Heart right ventricle (tissue), 16 donors: Measurements from ENCODE around the gene CDC42SE2. TPM values are rescaled to one million over a fixed set of nuclear protein-coding genes. Genes with fewer than 3 reads are reported as not detected.
A peak's percentile ranks its signal among the peaks of the same experiment; 100 is the strongest.

ENCODE experiments used
- ATAC-seq, 8 donors: fragments of 200-7000 bp; cut with Tn5 transposase; one replicate each; pipeline ENCODE4 v1.9.1; 2020; ENCODE audit warnings: mild to moderate bottlenecking in 8 of 8, moderate library complexity in 8 of 8, moderate number of reproducible peaks in 1 of 8
- DNase-seq, 2 donors: peaks; one replicate each; pipeline ENCODE4 v3.0.0-alpha.2; 2020
- H3K27ac ChIP-seq, 10 donors: fragments of 200-600 bp; sonication (generic) in 2 of 10; one replicate each; pipeline versions ENCODE4 v1.5.0 to v1.8.0; 2020 to 2022; ENCODE audit warnings: mild to moderate bottlenecking in 3 of 10
- H3K27me3 ChIP-seq, 7 donors: fragments of 200-600 bp; one replicate each; pipeline ENCODE4 v1.8.0; 2021 to 2022; ENCODE audit warnings: mild to moderate bottlenecking in 2 of 7
- H3K36me3 ChIP-seq, 9 donors: fragments of 200-600 bp; sonication (generic) in 1 of 9; one replicate each; pipeline versions ENCODE4 v1.5.0 to v1.8.0; 2020 to 2022; ENCODE audit warnings: mild to moderate bottlenecking in 2 of 9
- H3K4me1 ChIP-seq, 9 donors: fragments of 200-600 bp; sonication (generic) in 1 of 9; one replicate each; pipeline versions ENCODE4 v1.5.0 to v1.8.0; 2020 to 2022; ENCODE audit warnings: mild to moderate bottlenecking in 4 of 9
- H3K4me3 ChIP-seq, 10 donors: fragments of 200-600 bp; sonication (generic) in 2 of 10; one replicate each; pipeline versions ENCODE4 v1.5.0 to v1.8.0; 2020 to 2022; ENCODE audit warnings: mild to moderate bottlenecking in 7 of 10, moderate library complexity in 2 of 10
- H3K9me3 ChIP-seq, 11 donors: fragments of 200-600 bp in 10 of 11; sonication (generic) in 2 of 11; one replicate each; pipeline versions ENCODE4 v1.5.0 to v1.8.0; 2013 to 2022; ENCODE audit warnings: mild to moderate bottlenecking in 2 of 11, control low read depth in 1 of 11, moderate library complexity in 1 of 11
- CTCF ChIP-seq, 9 donors: fragments of 200-600 bp; sonication (generic) in 2 of 9; IDR thresholded peaks; one replicate each; pipeline versions ENCODE4 v1.5.0 to v1.8.0; 2021 to 2022; ENCODE audit warnings: antibody characterized with exemption in 9 of 9, mild to moderate bottlenecking in 5 of 9, moderate library complexity in 1 of 9
- WGBS, 2 donors: extraction: QIAGEN DNeasy Blood & Tissue Kit; methylation state at CpG; one replicate each; pipeline ENCODE4 v1.1.7; 2013; ENCODE audit warnings: inconsistent platforms in 1 of 2; 5-methylcytosine and 5-hydroxymethylcytosine counted together
- intact Hi-C, 10 donors: fragments of 100-400 bp; cut with DNase I; formaldehyde crosslinking; loops; one replicate each; pipeline versions ENCODE4 v1.11.1 to v1.14.2; 2022
- polyA plus RNA-seq, 2 donors: library from polyadenylated mRNA; stranded (reverse); fragments of 200-250 nt; gene quantifications; one replicate each; pipeline ENCODE4 v1.2.3, GENCODE V29; 2013
- total RNA-seq, 10 donors: library from RNA; stranded (reverse); fragmentation: NEBNext Ultra II Directional in 3 of 10; extraction: Animal tissue kit (Norgen Biotek cat#: 25700) in 3 of 10; gene quantifications; one replicate each; pipeline versions ENCODE4 v1.2.1 to v1.2.4, GENCODE V29; 2021 to 2023
- donor health status: Arrhythmogenic right ventricular cardiomyopathy.
- donor health status: ischemic (EF 13 %, LVEDD 7.1; RV severe dilation, severe dysfunction).
- donor health status: healthy with polysubstance abuse.
- donor health status: DM: no; HTN: yes; CAD: no.
- donor health status: DM: no; HTN: no; CAD: no.
- donor health status: ischemic (EF 25% LVEDD 6.9; RV normal size, moderate dysfunction).
- donor health status: ischemic (EF 25% LVEDD 5.7; RV mildly dilated, moderate dysfunction).
- donor health status: healthy.
- donor health status: DM: yes; HTN: yes; CAD: no.
- donor health status: Ischemic cardiomyopathy.
- donor health status: ischemic (EF 35%, LVEDD 5.7; RV mildly dilated, moderate dysfunction).
- donor health status: nonischemic (EF 11% LVEDD 7.7; RV severe dilation, severe dysfunction).
- donor health status: DM: yes; HTN: yes; CAD: no.
- donor health status: PGD.
- donor health status: ischemic (EF 29% LVEDD 5.4; RV normal size, mild dysfunction).
- donor health status: nonischemic (EF 23%, LVEDD 6.1; RV moderate dilation, normal function).

The CDC42SE2 gene
- total and polyA plus RNA-seq, 12 donors = 5.4 to 25.8 (median 11.1) TPM

- 79 to 85% methylated on average over 5 of the region's 5 CpGs for WGBS, 2 donors
- intact Hi-C loops = loop anchor here in 4 of 10 donors (10.0 kb wide), 3 partner anchors 98 to 208 kb away; partner anchors contain the start of genes CDC42SE2 (in 2 of the 4) and HINT1 (in 1 of the 4)
- TF ChIP-seq CTCF (IDR thresholded peaks at IDR 0.05) = no peak
Measured at GRCh38 chr5:131373265-131373664, 109.4 kb downstream of the CDC42SE2 start.

GRCh38 chr5:131375351-131375750 is 111.5 kb downstream of the CDC42SE2 start:
- no peak for TF ChIP-seq CTCF (IDR thresholded peaks at IDR 0.05)
- Histone ChIP-seq H3K27ac (peak overlapping the region in 1 of 10 donors; percentile 16), H3K4me1 (peaks cover 0 to 53% (median 14%) of the 10 kb centered on the region in 9 donors), H3K9me3 (no peaks in the 10 kb centered on the region), H3K4me3 (no peak overlapping the region), H3K27me3 (no peaks in the 10 kb centered on the region), H3K36me3 (no peaks in the 10 kb centered on the region)
- WGBS, 2 donors = 80 to 81% methylated on average over 2 of the region's 2 CpGs
- DNase-seq (no peak), ATAC-seq (no peak)
- intact Hi-C loops = loop anchor here in 4 of 10 donors (10.0 kb wide), 3 partner anchors 101 to 211 kb away; partner anchors contain the start of genes CDC42SE2 (in 2 of the 4) and HINT1 (in 1 of the 4)

More at GRCh38 chr5:131373265-131373664, 109.4 kb downstream of the CDC42SE2 start:
- DNase-seq (no peak), ATAC-seq (no peak)
- H3K27me3 ChIP-seq = no peaks in the 10 kb centered on the region
- H3K27ac ChIP-seq = no peak overlapping the region
- no peaks in the 10 kb centered on the region for H3K36me3 ChIP-seq
- H3K4me3 ChIP-seq = no peak overlapping the region
- no peaks in the 10 kb centered on the region for H3K9me3 ChIP-seq
- peaks cover 0 to 34% (median 0%) of the 10 kb centered on the region in 9 donors for H3K4me1 ChIP-seq

GRCh38 chr5:131377346-131377745 is 113.5 kb downstream of the CDC42SE2 start:
- no peaks in the 10 kb centered on the region for H3K9me3 ChIP-seq
- peak overlapping the region in 2 of 10 donors; percentile 57 to 92 for H3K27ac ChIP-seq
- H3K4me3 ChIP-seq = no peak overlapping the region
- DNase-seq (no peak), ATAC-seq (no peak)
- no peaks in the 10 kb centered on the region for H3K27me3 ChIP-seq
- no peaks in the 10 kb centered on the region for H3K36me3 ChIP-seq
- intact Hi-C loops = loop anchor here in 4 of 10 donors (10.0 kb wide), 3 partner anchors 103 to 213 kb away; partner anchors contain the start of genes CDC42SE2 (in 2 of the 4) and HINT1 (in 1 of the 4)
- H3K4me1 ChIP-seq = peaks cover 0 to 69% (median 15%) of the 10 kb centered on the region in 9 donors
- no peak for TF ChIP-seq CTCF (IDR thresholded peaks at IDR 0.05)
- WGBS, 2 donors = 97 to 98% methylated on average over 6 of the region's 6 CpGs

- 65 to 73% methylated on average over 2 of the region's 2 CpGs for WGBS, 2 donors
- Histone ChIP-seq H3K27me3 (no peaks in the 10 kb centered on the region), H3K4me1 (peaks cover 0 to 74% (median 15%) of the 10 kb centered on the region in 9 donors), H3K9me3 (no peaks in the 10 kb centered on the region), H3K36me3 (no peaks in the 10 kb centered on the region), H3K27ac (peak overlapping the region in 2 of 10 donors; percentile 57 to 92), H3K4me3 (no peak overlapping the region)
- intact Hi-C loops = loop anchor here in 4 of 10 donors (10.0 kb wide), 3 partner anchors 103 to 213 kb away; partner anchors contain the start of genes CDC42SE2 (in 2 of the 4) and HINT1 (in 1 of the 4)
- no peak for TF ChIP-seq CTCF (IDR thresholded peaks at IDR 0.05)
- ATAC-seq = no peak
- no peak for DNase-seq
Measured at GRCh38 chr5:131377785-131378325, 114.0 kb downstream of the CDC42SE2 start.
